Liver (tissue), 9 donors: ENCODE measurements around the gene KRTAP10-7. TPM values are rescaled to one million over a fixed set of nuclear protein-coding genes. Genes with fewer than 3 reads are reported as not detected.
"Not testable (repeated sequence)": the region's sequence is repeated elsewhere in the genome, so short reads cannot be mapped to it uniquely, and the experiment has no call there.

Source experiments
- DNase-seq: peaks from one replicate; pipeline ENCODE4 v3.0.0-alpha.2; 2017; ENCODE audit warnings: low spot score
- H3K27ac ChIP-seq, 2 donors: one replicate each; pipeline ENCODE4 v1.7.0; 2013; ENCODE audit warnings: inconsistent platforms in 2 of 2, low read length in 2 of 2, control low read depth in 1 of 2, low read depth in 1 of 2, mild to moderate bottlenecking in 1 of 2
- H3K27me3 ChIP-seq, 4 donors: one replicate each; pipeline versions ENCODE4 v1.6.1 to v1.7.0; 2013; ENCODE audit warnings: low read length in 3 of 4, inconsistent platforms in 1 of 4, mild to moderate bottlenecking in 1 of 4, moderate library complexity in 1 of 4; ENCODE audit not compliant: control insufficient read depth in 4 of 4, insufficient read depth in 4 of 4
- H3K36me3 ChIP-seq, 4 donors: one replicate each; pipeline versions ENCODE4 v1.6.1 to v1.7.0; 2013; ENCODE audit warnings: low read length in 3 of 4, mild to moderate bottlenecking in 3 of 4, low read depth in 1 of 4, moderate library complexity in 1 of 4; ENCODE audit not compliant: control insufficient read depth in 4 of 4, insufficient read depth in 3 of 4
- H3K4me1 ChIP-seq, 4 donors: one replicate each; pipeline versions ENCODE4 v1.6.1 to v1.7.0; 2013; ENCODE audit warnings: low read length in 3 of 4, mild to moderate bottlenecking in 3 of 4, moderate library complexity in 1 of 4; ENCODE audit not compliant: control insufficient read depth in 4 of 4, insufficient read depth in 4 of 4
- H3K4me3 ChIP-seq, 3 donors: one replicate each; pipeline versions ENCODE4 v1.6.1 to v1.7.0; 2013; ENCODE audit warnings: low read length in 3 of 3, control low read depth in 1 of 3, low read depth in 1 of 3, mild to moderate bottlenecking in 1 of 3
- H3K9ac ChIP-seq, 2 donors: one replicate each; pipeline ENCODE4 v1.7.0; 2013; ENCODE audit warnings: low read length in 2 of 2, mild to moderate bottlenecking in 2 of 2, moderate library complexity in 2 of 2, control low read depth in 1 of 2, low read depth in 1 of 2
- H3K9me3 ChIP-seq, 4 donors: one replicate each; pipeline versions ENCODE4 v1.6.1 to v1.7.0; 2013; ENCODE audit warnings: low read length in 3 of 4; ENCODE audit not compliant: control insufficient read depth in 4 of 4
- FOXA2 ChIP-seq: IDR thresholded peaks from 2 replicates; pipeline ENCODE4 v1.6.1; 2016; ENCODE audit warnings: antibody characterized with exemption
- GABPA ChIP-seq, 2 donors: IDR thresholded peaks in 1 of 2; conservative IDR thresholded peaks in 1 of 2; 2 replicates each; pipeline ENCODE4 v1.6.1; 2016; ENCODE audit warnings: antibody characterized with exemption in 2 of 2, mild to moderate bottlenecking in 1 of 2, moderate library complexity in 1 of 2
- HNF4A ChIP-seq, 2 donors: conservative IDR thresholded peaks; 2 replicates each; pipeline ENCODE4 v1.6.1; 2016; ENCODE audit warnings: antibody characterized with exemption in 2 of 2, mild to moderate bottlenecking in 2 of 2
- HNF4G ChIP-seq: IDR thresholded peaks from 2 replicates; pipeline ENCODE4 v1.6.1; 2016; ENCODE audit warnings: antibody characterized with exemption
- NR2F2 ChIP-seq: IDR thresholded peaks from 2 replicates; pipeline ENCODE4 v1.6.1; 2016; ENCODE audit warnings: antibody characterized with exemption
- RAD21 ChIP-seq, 2 donors: IDR thresholded peaks; 2 replicates each; pipeline ENCODE4 v1.6.1; 2016; ENCODE audit warnings: antibody characterized with exemption in 2 of 2, mild to moderate bottlenecking in 2 of 2
- RXRA ChIP-seq, 2 donors: IDR thresholded peaks; 2 replicates each; pipeline ENCODE4 v1.6.1; 2017 to 2018; ENCODE audit warnings: antibody characterized with exemption in 2 of 2, mild to moderate bottlenecking in 1 of 2
- SP1 ChIP-seq: IDR thresholded peaks from 2 replicates; pipeline ENCODE4 v1.6.1; 2018; ENCODE audit warnings: antibody characterized with exemption, mild to moderate bottlenecking
- WGBS: extraction: QIAGEN DNeasy Blood & Tissue Kit; methylation state at CpG from one replicate; pipeline ENCODE4 v1.1.7; 2013; 5-methylcytosine and 5-hydroxymethylcytosine counted together
- polyA plus RNA-seq, 2 donors: library from polyadenylated mRNA; stranded (reverse) in 1 of 2; unstranded in 1 of 2; fragments of 200-250 nt in 1 of 2; fragments of >200 nt in 1 of 2; fragmentation: Nextera tagmentation in 1 of 2; extraction: Ambion mirVana in 1 of 2; gene quantifications; one replicate each; pipeline versions ENCODE4 v1.2.1 to v1.2.3, GENCODE V29; 2013 to 2015
- total RNA-seq, 2 donors: library from RNA; depleted of rRNA; stranded (reverse); fragments of >200 nt; gene quantifications; one replicate each; pipeline ENCODE4 v1.2.3, GENCODE V29; 2014
- TF ChIP-seq, protein P1 (sequence below): IDR thresholded peaks from 2 replicates; pipeline ENCODE4 v1.6.1; 2016; ENCODE audit warnings: antibody characterized with exemption, mild to moderate bottlenecking
- TF ChIP-seq, protein P2 (sequence below): fragments of 150-350 bp; IDR thresholded peaks from 2 replicates; pipeline ENCODE4 v1.5.1; 2017; ENCODE audit warnings: improper control_type of control experiment, low read depth, low read length; ENCODE audit not compliant: missing input control
- TF ChIP-seq, protein P3 (sequence below): IDR thresholded peaks from 2 replicates; pipeline ENCODE4 v1.6.1; 2016; ENCODE audit warnings: antibody characterized with exemption
- donor health status: healthy.
- donor health status: healthy.
- donor health status: healthy.
- donor health status: healthy.
- donor health status: healthy.

The KRTAP10-7 gene
- total and polyA plus RNA-seq, 4 donors = not detected

DNA sequence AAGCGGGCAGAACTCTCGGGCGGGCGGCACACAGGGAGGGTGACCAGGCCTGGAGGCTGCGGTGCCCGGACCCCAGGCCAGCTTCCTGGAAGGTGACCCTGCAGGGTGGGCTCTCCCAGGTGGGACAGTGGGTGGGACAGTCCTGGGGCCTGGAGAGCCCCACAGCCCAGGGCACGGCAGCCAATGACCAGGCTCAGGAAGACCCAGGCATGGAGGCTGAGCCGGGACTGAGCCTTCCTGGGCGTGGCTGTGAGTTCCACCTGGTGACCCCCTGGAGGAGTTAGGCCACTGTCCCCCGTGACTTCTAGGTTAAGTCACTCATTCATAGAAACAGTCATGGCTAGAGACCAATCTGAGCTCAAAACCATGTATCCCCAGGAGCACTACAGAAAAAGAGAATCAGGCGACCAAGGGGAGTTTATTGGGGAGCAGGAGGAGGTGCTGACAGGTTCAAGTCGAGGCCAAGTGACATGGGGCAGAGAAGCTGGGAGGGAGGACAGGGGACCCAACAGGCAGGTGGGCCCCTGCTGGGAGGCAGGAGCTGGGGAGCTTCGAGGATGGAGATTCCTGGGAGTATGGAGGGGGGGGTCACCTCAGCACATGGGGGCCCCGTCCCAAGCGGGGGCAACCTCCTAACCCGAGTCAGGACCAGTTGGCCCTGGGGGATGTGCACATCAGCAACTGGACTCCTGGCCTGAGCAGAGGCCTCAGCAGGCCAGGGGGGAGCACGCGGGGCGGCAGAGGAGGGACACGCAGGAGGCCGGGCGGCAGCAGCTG lies 21.2 kb upstream of the KRTAP10-7 start:
- peaks cover 0 to 4% (median 2%) of the 10 kb centered on the region in 4 donors for H3K9me3 ChIP-seq
- H3K4me3 ChIP-seq = no peak overlapping the region
- no peak overlapping the region for H3K9ac ChIP-seq
- 84% methylated on average over 22 of the region's 22 CpGs for WGBS
- H3K27me3 ChIP-seq = no peaks in the 10 kb centered on the region
- H3K27ac ChIP-seq = no peak overlapping the region
- DNase-seq = peak; percentile 14
- H3K36me3 ChIP-seq = no peaks in the 10 kb centered on the region
- TF ChIP-seq, protein P1, sequence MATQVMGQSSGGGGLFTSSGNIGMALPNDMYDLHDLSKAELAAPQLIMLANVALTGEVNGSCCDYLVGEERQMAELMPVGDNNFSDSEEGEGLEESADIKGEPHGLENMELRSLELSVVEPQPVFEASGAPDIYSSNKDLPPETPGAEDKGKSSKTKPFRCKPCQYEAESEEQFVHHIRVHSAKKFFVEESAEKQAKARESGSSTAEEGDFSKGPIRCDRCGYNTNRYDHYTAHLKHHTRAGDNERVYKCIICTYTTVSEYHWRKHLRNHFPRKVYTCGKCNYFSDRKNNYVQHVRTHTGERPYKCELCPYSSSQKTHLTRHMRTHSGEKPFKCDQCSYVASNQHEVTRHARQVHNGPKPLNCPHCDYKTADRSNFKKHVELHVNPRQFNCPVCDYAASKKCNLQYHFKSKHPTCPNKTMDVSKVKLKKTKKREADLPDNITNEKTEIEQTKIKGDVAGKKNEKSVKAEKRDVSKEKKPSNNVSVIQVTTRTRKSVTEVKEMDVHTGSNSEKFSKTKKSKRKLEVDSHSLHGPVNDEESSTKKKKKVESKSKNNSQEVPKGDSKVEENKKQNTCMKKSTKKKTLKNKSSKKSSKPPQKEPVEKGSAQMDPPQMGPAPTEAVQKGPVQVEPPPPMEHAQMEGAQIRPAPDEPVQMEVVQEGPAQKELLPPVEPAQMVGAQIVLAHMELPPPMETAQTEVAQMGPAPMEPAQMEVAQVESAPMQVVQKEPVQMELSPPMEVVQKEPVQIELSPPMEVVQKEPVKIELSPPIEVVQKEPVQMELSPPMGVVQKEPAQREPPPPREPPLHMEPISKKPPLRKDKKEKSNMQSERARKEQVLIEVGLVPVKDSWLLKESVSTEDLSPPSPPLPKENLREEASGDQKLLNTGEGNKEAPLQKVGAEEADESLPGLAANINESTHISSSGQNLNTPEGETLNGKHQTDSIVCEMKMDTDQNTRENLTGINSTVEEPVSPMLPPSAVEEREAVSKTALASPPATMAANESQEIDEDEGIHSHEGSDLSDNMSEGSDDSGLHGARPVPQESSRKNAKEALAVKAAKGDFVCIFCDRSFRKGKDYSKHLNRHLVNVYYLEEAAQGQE = no peak
- TF ChIP-seq RXRA (IDR thresholded peaks at IDR 0.05) = no peak
- TF ChIP-seq FOXA2 = no peak
- TF ChIP-seq HNF4G = no peak
- TF ChIP-seq, protein P2, sequence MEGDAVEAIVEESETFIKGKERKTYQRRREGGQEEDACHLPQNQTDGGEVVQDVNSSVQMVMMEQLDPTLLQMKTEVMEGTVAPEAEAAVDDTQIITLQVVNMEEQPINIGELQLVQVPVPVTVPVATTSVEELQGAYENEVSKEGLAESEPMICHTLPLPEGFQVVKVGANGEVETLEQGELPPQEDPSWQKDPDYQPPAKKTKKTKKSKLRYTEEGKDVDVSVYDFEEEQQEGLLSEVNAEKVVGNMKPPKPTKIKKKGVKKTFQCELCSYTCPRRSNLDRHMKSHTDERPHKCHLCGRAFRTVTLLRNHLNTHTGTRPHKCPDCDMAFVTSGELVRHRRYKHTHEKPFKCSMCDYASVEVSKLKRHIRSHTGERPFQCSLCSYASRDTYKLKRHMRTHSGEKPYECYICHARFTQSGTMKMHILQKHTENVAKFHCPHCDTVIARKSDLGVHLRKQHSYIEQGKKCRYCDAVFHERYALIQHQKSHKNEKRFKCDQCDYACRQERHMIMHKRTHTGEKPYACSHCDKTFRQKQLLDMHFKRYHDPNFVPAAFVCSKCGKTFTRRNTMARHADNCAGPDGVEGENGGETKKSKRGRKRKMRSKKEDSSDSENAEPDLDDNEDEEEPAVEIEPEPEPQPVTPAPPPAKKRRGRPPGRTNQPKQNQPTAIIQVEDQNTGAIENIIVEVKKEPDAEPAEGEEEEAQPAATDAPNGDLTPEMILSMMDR = no peak
- TF ChIP-seq HNF4A (conservative IDR thresholded peaks at IDR 0.05) = no peak
- no peak for TF ChIP-seq SP1
- TF ChIP-seq GABPA (IDR thresholded peaks at IDR 0.05 in 1 of 2, conservative IDR thresholded peaks at IDR 0.05 in 1 of 2) = no peak
- no peak for TF ChIP-seq NR2F2
- TF ChIP-seq, protein P3, sequence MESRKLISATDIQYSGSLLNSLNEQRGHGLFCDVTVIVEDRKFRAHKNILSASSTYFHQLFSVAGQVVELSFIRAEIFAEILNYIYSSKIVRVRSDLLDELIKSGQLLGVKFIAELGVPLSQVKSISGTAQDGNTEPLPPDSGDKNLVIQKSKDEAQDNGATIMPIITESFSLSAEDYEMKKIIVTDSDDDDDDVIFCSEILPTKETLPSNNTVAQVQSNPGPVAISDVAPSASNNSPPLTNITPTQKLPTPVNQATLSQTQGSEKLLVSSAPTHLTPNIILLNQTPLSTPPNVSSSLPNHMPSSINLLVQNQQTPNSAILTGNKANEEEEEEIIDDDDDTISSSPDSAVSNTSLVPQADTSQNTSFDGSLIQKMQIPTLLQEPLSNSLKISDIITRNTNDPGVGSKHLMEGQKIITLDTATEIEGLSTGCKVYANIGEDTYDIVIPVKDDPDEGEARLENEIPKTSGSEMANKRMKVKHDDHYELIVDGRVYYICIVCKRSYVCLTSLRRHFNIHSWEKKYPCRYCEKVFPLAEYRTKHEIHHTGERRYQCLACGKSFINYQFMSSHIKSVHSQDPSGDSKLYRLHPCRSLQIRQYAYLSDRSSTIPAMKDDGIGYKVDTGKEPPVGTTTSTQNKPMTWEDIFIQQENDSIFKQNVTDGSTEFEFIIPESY = no peak
- peaks cover 0 to 13% (median 3%) of the 10 kb centered on the region in 4 donors for H3K4me1 ChIP-seq

DNA sequence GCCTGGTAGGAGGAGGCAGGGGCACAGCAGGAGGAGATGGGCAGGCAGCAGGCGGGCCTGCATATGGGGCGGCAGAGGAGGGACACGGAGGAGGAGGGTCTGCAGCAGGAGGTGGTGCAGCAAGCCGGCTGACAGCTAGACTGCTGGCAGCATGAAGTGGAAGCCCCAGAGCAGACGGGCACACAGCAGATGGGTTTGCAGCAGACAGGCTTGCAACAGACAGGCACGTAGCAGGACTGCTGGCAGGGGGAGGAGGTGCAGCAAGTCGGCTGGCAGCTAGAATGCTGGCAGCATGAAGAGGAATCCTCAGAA lies 20.6 kb upstream of the KRTAP10-7 start:
- no peak for TF ChIP-seq GABPA (IDR thresholded peaks at IDR 0.05 in 1 of 2, conservative IDR thresholded peaks at IDR 0.05 in 1 of 2)
- no peak for TF ChIP-seq RAD21 (IDR thresholded peaks at IDR 0.05)
- Histone ChIP-seq H3K9ac (no peak overlapping the region), H3K27me3 (no peaks in the 10 kb centered on the region), H3K27ac (no peak overlapping the region), H3K4me3 (no peak overlapping the region), H3K4me1 (peaks cover 0 to 7% (median 0%) of the 10 kb centered on the region in 4 donors), H3K9me3 (peaks cover 0 to 4% (median 2%) of the 10 kb centered on the region in 4 donors), H3K36me3 (no peaks in the 10 kb centered on the region)
- 80% methylated on average over 7 of the region's 7 CpGs for WGBS
- no peak for DNase-seq

DNA sequence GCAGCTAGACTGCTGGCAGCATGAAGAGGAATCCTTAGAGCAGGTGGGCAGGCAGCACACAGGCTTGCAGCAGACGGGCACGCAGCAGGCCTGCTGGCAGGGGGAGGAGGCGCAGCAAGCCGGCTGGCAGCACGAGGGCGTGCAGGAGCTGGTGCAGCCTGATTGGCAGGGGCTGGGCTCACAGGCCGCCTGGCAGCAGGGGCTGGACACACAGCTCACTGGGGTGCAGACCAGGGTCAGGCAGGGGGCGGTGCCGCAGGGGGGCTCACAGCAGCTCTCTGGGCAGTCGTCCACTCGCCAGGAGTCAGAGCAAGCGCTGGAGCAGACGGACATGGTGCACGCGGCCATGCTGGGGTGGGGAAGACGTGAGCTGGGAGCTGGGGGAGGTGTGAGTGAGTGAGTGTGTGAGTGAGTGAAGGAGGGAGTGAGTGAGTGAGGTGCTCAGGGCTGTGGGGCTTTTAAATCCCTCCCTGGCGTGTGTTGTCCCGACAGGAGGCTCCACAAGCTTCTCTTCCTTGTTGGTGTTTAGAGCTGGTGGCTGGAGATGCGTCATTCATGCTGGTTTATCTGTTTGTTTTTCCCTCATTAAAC lies 20.1 kb upstream of the KRTAP10-7 start, which contains the start of gene KRTAP10-5:
TSS of gene KRTAP10-5 (minus strand) at position 374 of the 591 bp plus-strand sequence. CDS start at position 348, 26 bp downstream.
- not testable (repeated sequence) for H3K4me1 ChIP-seq, H3K4me3 ChIP-seq, H3K27ac ChIP-seq, DNase-seq, H3K36me3 ChIP-seq, H3K27me3 ChIP-seq, H3K9me3 ChIP-seq, H3K9ac ChIP-seq
- WGBS = 47% methylated on average over 19 of the region's 19 CpGs
